Chondrocyte (in vitro differentiated cells): ENCODE results near the gene SNCAIP. TPM values are rescaled to one million over a fixed set of nuclear protein-coding genes. Genes with fewer than 3 reads are reported as not detected.

Experiments used
- DNase-seq: peaks from one replicate; pipeline ENCODE4 v3.0.0; 2021; ENCODE audit warnings: mixed read lengths, low spot score
- H3K27ac Mint-ChIP-seq: one replicate; pipeline ENCODE4 v1.8.0; 2021; ENCODE audit warnings: mild to moderate bottlenecking, moderate library complexity, mixed read lengths; ENCODE audit not compliant: unreplicated experiment
- H3K27me3 Mint-ChIP-seq: 2 replicates; pipeline ENCODE4 v1.8.0; 2021; ENCODE audit warnings: low read depth, mixed read lengths
- H3K36me3 Mint-ChIP-seq: 2 replicates; pipeline ENCODE4 v1.8.0; 2021; ENCODE audit warnings: low read depth, mixed read lengths
- H3K4me1 Mint-ChIP-seq: 2 replicates; pipeline ENCODE4 v1.8.0; 2021; ENCODE audit warnings: low read depth, mild to moderate bottlenecking, mixed read lengths
- H3K4me3 Mint-ChIP-seq: one replicate; pipeline ENCODE4 v1.8.0; 2021; ENCODE audit warnings: mild to moderate bottlenecking, moderate library complexity, mixed read lengths; ENCODE audit not compliant: unreplicated experiment
- H3K9me3 Mint-ChIP-seq: 2 replicates; pipeline ENCODE4 v1.8.0; 2021; ENCODE audit warnings: low read depth, mixed read lengths
- CTCF ChIP-seq: fragments of 200-600 bp; sonication (generic); IDR thresholded peaks from 2 replicates; pipeline ENCODE4 v1.5.0; 2021; ENCODE audit warnings: antibody characterized with exemption, mild to moderate bottlenecking, moderate library complexity
- total RNA-seq: library from RNA; stranded (reverse); gene quantifications from 3 replicates; pipeline ENCODE4 v1.2.1, GENCODE V29; 2021

SNCAIP gene
- total RNA-seq, 1 donor from 2014 or later = 1.2 TPM

DNA sequence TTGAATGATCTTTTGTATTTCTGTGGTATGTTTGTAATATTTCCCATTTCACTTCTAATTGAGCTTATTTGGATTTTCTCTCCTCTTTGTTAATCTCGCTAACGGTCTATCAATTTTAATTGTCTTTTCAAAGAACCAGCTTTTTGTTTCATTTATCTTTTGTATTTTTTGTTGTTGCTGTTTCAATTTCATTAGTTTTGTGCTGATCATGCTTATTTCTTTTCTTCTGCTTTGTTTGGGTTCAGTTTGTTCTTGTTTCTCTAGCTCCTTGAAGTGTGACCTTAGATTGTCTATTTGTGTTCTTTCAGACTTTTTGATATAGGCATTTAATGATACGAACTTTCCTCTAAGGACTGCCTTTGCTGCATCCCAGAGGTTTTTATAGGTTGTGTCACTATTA, 28.4 kb upstream of the SNCAIP start:
- Mint-ChIP-seq H3K36me3 (peaks cover 4% of the 10 kb centered on the region), H3K4me3 (no peak overlapping the region)

GRCh38 chr5:122286541-122286940, 25.5 kb upstream of the SNCAIP start:
- peaks cover 4% of the 10 kb centered on the region for H3K36me3 Mint-ChIP-seq
- no peak overlapping the region for H3K27ac Mint-ChIP-seq
- no peak for DNase-seq
- peaks cover 7% of the 10 kb centered on the region for H3K4me1 Mint-ChIP-seq
- no peak overlapping the region for H3K4me3 Mint-ChIP-seq
- peaks cover 21% of the 10 kb centered on the region for H3K9me3 Mint-ChIP-seq
- peaks cover 4% of the 10 kb centered on the region for H3K27me3 Mint-ChIP-seq
- no peak for TF ChIP-seq CTCF

More for the DNA sequence above, 28.4 kb upstream of the SNCAIP start:
- no peak for DNase-seq
- peaks cover 23% of the 10 kb centered on the region for H3K9me3 Mint-ChIP-seq
- H3K4me1 Mint-ChIP-seq = peaks cover 7% of the 10 kb centered on the region
- no peak overlapping the region for H3K27ac Mint-ChIP-seq
- no peaks in the 10 kb centered on the region for H3K27me3 Mint-ChIP-seq
- no peak for TF ChIP-seq CTCF

DNA sequence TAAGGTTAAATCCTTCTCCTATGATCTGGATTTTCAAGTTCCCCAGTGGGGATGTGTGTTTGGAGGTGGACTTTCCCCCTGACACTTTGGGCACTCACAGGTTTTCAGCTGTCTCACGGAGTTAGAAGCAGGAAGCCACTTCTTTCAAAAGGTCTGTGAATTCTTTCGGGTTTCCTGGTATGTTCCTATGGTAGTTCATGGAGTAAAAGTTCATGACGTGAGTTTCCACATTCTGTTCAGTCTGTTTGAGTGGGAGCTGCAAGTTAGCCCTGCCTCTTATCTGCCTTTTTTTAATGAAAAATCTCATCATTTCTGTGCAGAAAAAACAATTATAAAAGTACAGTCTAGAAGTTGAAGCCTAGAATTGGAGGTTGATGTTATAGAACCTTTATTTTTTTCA, 24.9 kb upstream of the SNCAIP start:
- Mint-ChIP-seq H3K36me3 (peaks cover 4% of the 10 kb centered on the region), H3K9me3 (peaks cover 21% of the 10 kb centered on the region), H3K4me1 (peaks cover 10% of the 10 kb centered on the region), H3K27ac (no peak overlapping the region), H3K4me3 (no peak overlapping the region), H3K27me3 (peaks cover 4% of the 10 kb centered on the region)
- TF ChIP-seq CTCF = no peak
- no peak for DNase-seq

DNA sequence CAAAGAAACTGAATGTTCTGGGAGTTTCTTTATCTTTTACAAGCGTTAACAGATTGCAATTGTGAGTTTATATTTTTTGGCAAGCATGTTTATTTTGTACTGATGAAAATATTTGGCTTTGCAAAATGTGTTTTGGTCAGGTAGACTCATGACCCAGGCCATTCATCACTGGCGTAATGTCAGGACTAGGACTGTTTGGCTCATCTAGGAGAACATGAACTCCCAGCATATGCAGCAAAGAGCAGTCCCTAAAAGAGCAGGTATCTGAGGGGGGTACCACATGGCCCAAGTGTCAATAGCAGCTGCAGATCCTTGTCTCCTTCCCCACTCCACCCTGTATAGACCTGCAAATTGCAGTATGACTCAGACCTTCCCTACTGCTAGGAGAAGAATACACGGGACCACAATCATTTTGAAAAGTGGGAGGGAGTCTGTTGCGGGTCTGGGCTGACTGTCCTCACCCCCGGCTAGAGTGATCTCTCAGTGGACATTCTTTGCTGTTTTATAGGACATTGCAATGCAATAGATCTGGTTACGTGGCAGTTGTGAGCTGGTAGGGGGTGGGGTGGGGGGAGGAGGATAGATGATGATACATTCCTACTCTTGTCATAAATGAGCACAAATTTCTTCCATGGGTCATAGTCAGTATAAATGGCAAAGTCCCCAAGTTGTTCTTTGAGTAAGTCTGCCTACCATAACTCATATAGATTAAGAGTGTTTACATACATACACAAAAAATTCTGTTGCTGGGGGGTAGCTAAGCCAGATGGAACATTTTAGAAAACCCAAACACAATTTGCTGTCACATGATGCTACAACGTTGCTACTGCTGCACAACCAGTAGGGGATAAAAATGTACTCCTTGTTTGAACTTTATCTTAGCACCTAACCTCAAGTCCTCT, 20.8 kb upstream of the SNCAIP start:
- Mint-ChIP-seq H3K27ac (no peak overlapping the region), H3K27me3 (peaks cover 4% of the 10 kb centered on the region), H3K9me3 (peaks cover 6% of the 10 kb centered on the region), H3K4me1 (peaks cover 17% of the 10 kb centered on the region), H3K36me3 (peaks cover 2% of the 10 kb centered on the region), H3K4me3 (no peak overlapping the region)
- no peak for DNase-seq
- no peak for TF ChIP-seq CTCF

DNA sequence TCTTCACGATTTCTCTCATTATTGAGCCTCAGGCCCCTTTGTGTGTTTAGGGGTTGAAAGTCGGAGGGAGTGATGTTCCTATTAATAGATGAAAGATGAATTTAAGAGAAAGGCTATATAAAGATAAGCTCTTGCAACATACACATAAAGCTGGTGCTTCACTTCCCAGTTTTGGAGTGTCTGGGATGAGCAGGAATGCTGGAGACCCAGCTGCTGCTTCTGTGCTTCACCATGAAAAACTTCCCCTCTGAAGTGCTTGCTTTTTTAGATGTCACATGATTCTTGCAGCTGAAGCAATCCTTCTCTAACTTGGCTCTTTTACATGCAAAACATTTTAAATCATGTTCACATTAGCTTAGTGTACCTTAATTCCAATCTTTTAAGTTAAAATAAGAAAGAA, 19.7 kb upstream of the SNCAIP start:
- no peak overlapping the region for H3K4me3 Mint-ChIP-seq
- H3K9me3 Mint-ChIP-seq = peaks cover 6% of the 10 kb centered on the region
- H3K27me3 Mint-ChIP-seq = peaks cover 4% of the 10 kb centered on the region
- no peak for DNase-seq
- H3K36me3 Mint-ChIP-seq = peaks cover 2% of the 10 kb centered on the region
- no peak overlapping the region for H3K27ac Mint-ChIP-seq
- no peak for TF ChIP-seq CTCF
- H3K4me1 Mint-ChIP-seq = peaks cover 10% of the 10 kb centered on the region
